ENCODE data around the gene CCDC8. TPM values are rescaled to one million over a fixed set of nuclear protein-coding genes. Genes with fewer than 3 reads are reported as not detected.

CCDC8 gene
- total RNA-seq, 1 experiment from 2014 or later, result not detected

- intact Hi-C loops (cut with micrococcal nuclease; ENCODE audit: unreplicated experiment), result no loop called here
- Mint-ChIP-seq H3K27me3 (ENCODE audit: unreplicated experiment) (no peaks in the 10 kb centered on the region), H3K4me3 (ENCODE audit: low read depth, unreplicated experiment) (no peak overlapping the region), H3K9me3 (ENCODE audit: low read depth, unreplicated experiment) (no peaks in the 10 kb centered on the region), H3K36me3 (ENCODE audit: insufficient read depth, unreplicated experiment) (peaks cover 50% of the 10 kb centered on the region), H3K4me1 (ENCODE audit: low read depth, unreplicated experiment) (no peaks in the 10 kb centered on the region), H3K27ac (ENCODE audit: unreplicated experiment) (no peak overlapping the region)
- TF ChIP-seq CTCF (IDR thresholded peaks at IDR 0.05; ENCODE audit: unreplicated experiment), result no peak
- DNase-seq, result no peak
- CTCF ChIA-PET, result no interaction called here
- no TSS peak for BruUV-seq (replicated peaks)
Observed at GRCh38 chr19:46385636-46386035, 27.7 kb downstream of the CCDC8 start.

GRCh38 chr19:46384396-46384795 lies 29.0 kb downstream of the CCDC8 start:
- CTCF ChIA-PET, result interaction anchor here (0.6 kb wide), 2 partner anchors 52 to 89 kb away, joined by 3 read pairs; no protein-coding TSS in a partner anchor
- no peaks in the 10 kb centered on the region for H3K4me1 Mint-ChIP-seq (ENCODE audit: low read depth, unreplicated experiment)
- TF ChIP-seq CTCF (IDR thresholded peaks at IDR 0.05; ENCODE audit: unreplicated experiment), result no peak
- H3K36me3 Mint-ChIP-seq (ENCODE audit: insufficient read depth, unreplicated experiment), result peaks cover 43% of the 10 kb centered on the region
- BruUV-seq (replicated peaks), result no TSS peak
- H3K9me3 Mint-ChIP-seq (ENCODE audit: low read depth, unreplicated experiment), result no peaks in the 10 kb centered on the region
- H3K4me3 Mint-ChIP-seq (ENCODE audit: low read depth, unreplicated experiment), result no peak overlapping the region
- no peak for DNase-seq
- H3K27me3 Mint-ChIP-seq (ENCODE audit: unreplicated experiment), result no peaks in the 10 kb centered on the region
- no peak overlapping the region for H3K27ac Mint-ChIP-seq (ENCODE audit: unreplicated experiment)
- intact Hi-C loops (cut with micrococcal nuclease; ENCODE audit: unreplicated experiment), result no loop called here

GRCh38 chr19:46383846-46384245 lies 29.5 kb downstream of the CCDC8 start:
- Mint-ChIP-seq H3K4me1 (ENCODE audit: low read depth, unreplicated experiment) (no peaks in the 10 kb centered on the region), H3K27ac (ENCODE audit: unreplicated experiment) (no peak overlapping the region), H3K9me3 (ENCODE audit: low read depth, unreplicated experiment) (no peaks in the 10 kb centered on the region), H3K4me3 (ENCODE audit: low read depth, unreplicated experiment) (no peak overlapping the region), H3K36me3 (ENCODE audit: insufficient read depth, unreplicated experiment) (peaks cover 37% of the 10 kb centered on the region), H3K27me3 (ENCODE audit: unreplicated experiment) (no peaks in the 10 kb centered on the region)
- no TSS peak for BruUV-seq (replicated peaks)
- TF ChIP-seq CTCF (IDR thresholded peaks at IDR 0.05; ENCODE audit: unreplicated experiment), result no peak
- no peak for DNase-seq
- intact Hi-C loops (cut with micrococcal nuclease; ENCODE audit: unreplicated experiment), result no loop called here
- CTCF ChIA-PET, result interaction anchor here (0.6 to 1.4 kb wide), 2 partner anchors 10 to 90 kb away, joined by 3 to 5 read pairs; no protein-coding TSS in a partner anchor

DNA sequence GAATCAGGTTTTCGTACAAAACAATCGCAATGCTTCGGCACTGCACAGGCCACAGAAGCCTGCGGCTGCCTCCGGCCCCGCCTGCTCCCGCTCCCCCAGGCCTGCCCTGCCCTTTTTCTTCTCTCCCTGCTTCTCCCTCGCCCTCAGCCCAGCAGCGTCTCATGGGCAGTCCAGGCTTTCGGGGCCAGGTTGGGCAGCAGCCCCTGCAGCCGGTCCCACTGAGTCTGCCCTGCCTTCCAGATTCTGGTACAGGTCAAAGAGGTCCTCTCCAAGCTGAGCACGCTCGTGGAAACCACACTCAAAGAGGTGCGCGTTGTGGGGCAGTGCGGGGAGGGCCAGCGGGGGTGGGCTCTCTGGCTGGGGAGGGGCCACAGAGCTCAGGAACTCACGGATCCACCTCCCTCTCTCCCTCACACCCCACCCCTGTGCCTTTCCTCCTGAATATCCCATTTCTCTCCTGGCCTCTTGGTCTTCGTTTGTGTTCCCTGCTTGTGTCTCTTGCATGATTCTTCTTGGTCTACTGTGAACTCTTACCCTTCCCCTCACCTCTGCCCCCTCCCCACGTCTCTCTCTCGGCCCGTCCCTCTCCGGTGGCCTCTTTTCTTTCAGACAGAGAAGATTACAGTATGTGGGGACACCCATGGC lies 30.1 kb downstream of the CCDC8 start:
- H3K4me1 Mint-ChIP-seq (ENCODE audit: low read depth, unreplicated experiment), result no peaks in the 10 kb centered on the region
- no peaks in the 10 kb centered on the region for H3K27me3 Mint-ChIP-seq (ENCODE audit: unreplicated experiment)
- BruUV-seq (replicated peaks), result no TSS peak
- no peak for TF ChIP-seq CTCF (IDR thresholded peaks at IDR 0.05; ENCODE audit: unreplicated experiment)
- DNase-seq, result no peak
- CTCF ChIA-PET, result interaction anchor here (1.4 kb wide), 1 partner anchor 10 kb away, joined by 5 read pairs; no protein-coding TSS in a partner anchor
- peaks cover 32% of the 10 kb centered on the region for H3K36me3 Mint-ChIP-seq (ENCODE audit: insufficient read depth, unreplicated experiment)
- no peak overlapping the region for H3K4me3 Mint-ChIP-seq (ENCODE audit: low read depth, unreplicated experiment)
- no peaks in the 10 kb centered on the region for H3K9me3 Mint-ChIP-seq (ENCODE audit: low read depth, unreplicated experiment)
- H3K27ac Mint-ChIP-seq (ENCODE audit: unreplicated experiment), result no peak overlapping the region
- intact Hi-C loops (cut with micrococcal nuclease; ENCODE audit: unreplicated experiment), result no loop called here

All from Calu3 (cell line).